MM.1S (cell line): Measurements from ENCODE around the gene C16orf89.

ENCODE experiments used
- DNase-seq: peaks from one replicate; pipeline ENCODE4 v3.0.0-alpha.2; 2015
- H2AFZ ChIP-seq: fragments of 300-600 bp; sonication (generic); 2 replicates; pipeline ENCODE4 v1.6.0; 2016; ENCODE audit warnings: antibody characterized with exemption, low read length
- H3F3A ChIP-seq: fragments of 300-600 bp; sonication (generic); 2 replicates; pipeline ENCODE4 v1.6.1; 2016; ENCODE audit warnings: mild to moderate bottlenecking, antibody characterized with exemption, low read length, moderate library complexity, mixed read lengths; ENCODE audit not compliant: insufficient read depth
- H3K27ac ChIP-seq: fragments of 300-600 bp; sonication (generic); 2 replicates; pipeline ENCODE4 v1.5.1; 2016; ENCODE audit warnings: mild to moderate bottlenecking, low read length
- H3K27me3 ChIP-seq: fragments of 300-600 bp; sonication (generic); replicated peaks from 2 replicates; pipeline ENCODE4 v1.6.0; 2016; ENCODE audit warnings: low read length; ENCODE audit not compliant: insufficient read depth
- H3K36me3 ChIP-seq: fragments of 300-600 bp; sonication (generic); replicated peaks from 2 replicates; pipeline ENCODE4 v1.6.1; 2016; ENCODE audit warnings: mild to moderate bottlenecking, low read length, mixed read lengths; ENCODE audit not compliant: insufficient read depth
- H3K4me1 ChIP-seq: fragments of 300-600 bp; sonication (generic); 2 replicates; pipeline ENCODE4 v1.6.1; 2016; ENCODE audit warnings: low read length, mixed read lengths
- H3K4me2 ChIP-seq: fragments of 300-600 bp; sonication (generic); 2 replicates; pipeline ENCODE4 v1.6.0; 2016; ENCODE audit warnings: low read depth, low read length
- H3K4me3 ChIP-seq: fragments of 300-600 bp; sonication (generic); 2 replicates; pipeline ENCODE4 v1.5.1; 2016; ENCODE audit warnings: low read length, mixed read lengths
- H3K79me2 ChIP-seq: fragments of 300-600 bp; sonication (generic); 2 replicates; pipeline ENCODE4 v1.6.1; 2016; ENCODE audit warnings: mixed run types, low read length, mixed read lengths
- H3K9ac ChIP-seq: fragments of 300-600 bp; sonication (generic); 2 replicates; pipeline ENCODE4 v1.6.1; 2016; ENCODE audit warnings: low read length, mixed read lengths
- H3K9me2 ChIP-seq: fragments of 300-600 bp; sonication (generic); replicated peaks from 2 replicates; pipeline ENCODE4 v1.6.1; 2016; ENCODE audit warnings: mild to moderate bottlenecking, low read length, mixed read lengths; ENCODE audit not compliant: insufficient read depth
- H3K9me3 ChIP-seq: fragments of 300-600 bp; sonication (generic); replicated peaks from 2 replicates; pipeline ENCODE4 v1.6.1; 2016; ENCODE audit warnings: mild to moderate bottlenecking, low read length, mixed read lengths; ENCODE audit not compliant: insufficient read depth
- H4K20me1 ChIP-seq: fragments of 300-600 bp; sonication (generic); 2 replicates; pipeline ENCODE4 v1.6.1; 2016; ENCODE audit warnings: mild to moderate bottlenecking, low read length, moderate library complexity, mixed read lengths; ENCODE audit not compliant: insufficient read depth
- EZH2 ChIP-seq: fragments of 300-600 bp; sonication (generic); optimal IDR thresholded peaks from 2 replicates; pipeline ENCODE3; 2017; ENCODE audit warnings: low read depth, mild to moderate bottlenecking, antibody characterized with exemption, low read length, mixed read lengths
- EZH2phosphoT487 ChIP-seq: fragments of 300-600 bp; sonication (generic); IDR thresholded peaks from 2 replicates; pipeline ENCODE4 v1.6.1; 2018; ENCODE audit warnings: antibody characterized with exemption, low read length
- TF ChIP-seq, protein P1 (sequence below): fragments of 300-600 bp; sonication (generic); IDR thresholded peaks from 2 replicates; pipeline ENCODE4 v1.5.1; 2016; ENCODE audit warnings: antibody characterized with exemption, low read length, mixed read lengths

Gene C16orf89

DNA sequence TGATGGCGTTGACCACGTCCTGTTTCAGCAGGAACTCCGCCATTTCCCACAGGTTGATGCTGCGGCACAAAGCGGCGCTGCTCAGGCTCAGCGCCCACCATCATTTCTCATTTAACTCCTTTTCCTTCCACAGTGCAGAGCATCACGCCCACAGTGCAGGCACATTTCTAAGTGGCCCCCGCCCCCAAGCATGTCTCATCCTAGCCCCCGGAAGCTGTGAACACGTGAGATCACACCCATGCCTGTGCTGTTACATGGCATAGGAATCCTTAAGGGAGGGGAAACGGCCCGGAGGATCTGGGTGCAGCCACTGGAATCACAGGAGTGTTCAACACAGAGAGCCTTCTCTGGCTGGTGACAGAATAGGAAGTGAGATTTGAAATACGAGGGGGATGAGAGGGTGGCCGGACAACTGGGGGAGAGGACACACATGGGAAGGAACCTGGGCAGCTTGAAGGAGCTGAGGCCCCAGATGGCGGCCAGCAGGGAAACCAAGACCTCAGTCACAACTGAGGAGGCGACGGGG, 36.7 kb downstream of the C16orf89 start:
- Histone ChIP-seq H3K4me3 (no peak overlapping the region), H2AFZ (no peak overlapping the region), H3K27me3 (no peaks in the 10 kb centered on the region), H3K79me2 (no peaks in the 10 kb centered on the region), H3K4me2 (no peak overlapping the region), H3K4me1 (no peaks in the 10 kb centered on the region), H4K20me1 (no peaks in the 10 kb centered on the region), H3K9me2 (no peaks in the 10 kb centered on the region), H3K9ac (no peak overlapping the region), H3F3A (no peaks in the 10 kb centered on the region), H3K27ac (no peak overlapping the region), H3K9me3 (no peaks in the 10 kb centered on the region), H3K36me3 (no peaks in the 10 kb centered on the region)
- no peak for DNase-seq
- TF ChIP-seq EZH2, result no peak
- no peak for TF ChIP-seq EZH2phosphoT487
- TF ChIP-seq, protein P1, sequence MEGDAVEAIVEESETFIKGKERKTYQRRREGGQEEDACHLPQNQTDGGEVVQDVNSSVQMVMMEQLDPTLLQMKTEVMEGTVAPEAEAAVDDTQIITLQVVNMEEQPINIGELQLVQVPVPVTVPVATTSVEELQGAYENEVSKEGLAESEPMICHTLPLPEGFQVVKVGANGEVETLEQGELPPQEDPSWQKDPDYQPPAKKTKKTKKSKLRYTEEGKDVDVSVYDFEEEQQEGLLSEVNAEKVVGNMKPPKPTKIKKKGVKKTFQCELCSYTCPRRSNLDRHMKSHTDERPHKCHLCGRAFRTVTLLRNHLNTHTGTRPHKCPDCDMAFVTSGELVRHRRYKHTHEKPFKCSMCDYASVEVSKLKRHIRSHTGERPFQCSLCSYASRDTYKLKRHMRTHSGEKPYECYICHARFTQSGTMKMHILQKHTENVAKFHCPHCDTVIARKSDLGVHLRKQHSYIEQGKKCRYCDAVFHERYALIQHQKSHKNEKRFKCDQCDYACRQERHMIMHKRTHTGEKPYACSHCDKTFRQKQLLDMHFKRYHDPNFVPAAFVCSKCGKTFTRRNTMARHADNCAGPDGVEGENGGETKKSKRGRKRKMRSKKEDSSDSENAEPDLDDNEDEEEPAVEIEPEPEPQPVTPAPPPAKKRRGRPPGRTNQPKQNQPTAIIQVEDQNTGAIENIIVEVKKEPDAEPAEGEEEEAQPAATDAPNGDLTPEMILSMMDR, result no peak

DNA sequence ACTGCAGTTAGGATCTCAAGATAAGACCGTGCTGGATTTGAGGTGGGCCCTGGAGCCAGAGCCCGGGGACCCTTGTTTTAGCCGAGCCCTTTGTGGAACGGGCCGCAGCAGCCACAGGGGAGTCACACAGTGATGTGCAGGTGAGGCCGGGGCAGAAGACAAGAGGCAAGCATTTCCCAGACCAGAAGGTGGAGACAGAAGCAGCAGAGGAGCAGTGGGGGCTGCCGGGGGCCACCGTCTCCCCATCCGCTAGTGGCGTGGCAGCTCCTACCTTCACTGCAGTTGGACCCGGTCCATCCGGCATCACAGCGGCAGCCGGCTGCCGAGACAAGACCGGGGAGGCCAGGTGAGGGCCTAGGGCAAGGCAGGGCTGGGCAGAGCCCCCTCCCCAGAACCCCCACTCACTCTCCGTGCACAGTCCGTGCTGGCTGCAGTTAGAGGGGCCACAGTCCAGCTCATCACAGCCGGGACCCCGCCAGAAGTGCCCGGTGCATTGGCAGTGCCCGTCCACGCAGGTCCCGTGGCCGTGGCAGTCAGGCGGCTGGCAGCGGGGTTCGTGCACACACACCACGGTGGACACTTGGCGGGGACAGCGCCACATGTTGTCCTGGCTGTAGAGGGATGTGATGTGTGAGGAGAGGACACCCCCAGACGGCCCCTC, 38.1 kb downstream of the C16orf89 start:
- H2AFZ ChIP-seq, result no peak overlapping the region
- H3K9ac ChIP-seq, result no peak overlapping the region
- no peaks in the 10 kb centered on the region for H4K20me1 ChIP-seq
- no peaks in the 10 kb centered on the region for H3K9me2 ChIP-seq
- no peaks in the 10 kb centered on the region for H3K79me2 ChIP-seq
- H3K9me3 ChIP-seq, result no peaks in the 10 kb centered on the region
- H3K4me1 ChIP-seq, result no peaks in the 10 kb centered on the region
- TF ChIP-seq EZH2, result no peak
- TF ChIP-seq, protein P1, result no peak
- TF ChIP-seq EZH2phosphoT487, result no peak
- DNase-seq, result no peak
- no peaks in the 10 kb centered on the region for H3K36me3 ChIP-seq
- no peak overlapping the region for H3K4me3 ChIP-seq
- H3K27ac ChIP-seq, result no peak overlapping the region
- no peak overlapping the region for H3K4me2 ChIP-seq
- H3F3A ChIP-seq, result no peaks in the 10 kb centered on the region
- peaks cover 11% of the 10 kb centered on the region for H3K27me3 ChIP-seq

DNA sequence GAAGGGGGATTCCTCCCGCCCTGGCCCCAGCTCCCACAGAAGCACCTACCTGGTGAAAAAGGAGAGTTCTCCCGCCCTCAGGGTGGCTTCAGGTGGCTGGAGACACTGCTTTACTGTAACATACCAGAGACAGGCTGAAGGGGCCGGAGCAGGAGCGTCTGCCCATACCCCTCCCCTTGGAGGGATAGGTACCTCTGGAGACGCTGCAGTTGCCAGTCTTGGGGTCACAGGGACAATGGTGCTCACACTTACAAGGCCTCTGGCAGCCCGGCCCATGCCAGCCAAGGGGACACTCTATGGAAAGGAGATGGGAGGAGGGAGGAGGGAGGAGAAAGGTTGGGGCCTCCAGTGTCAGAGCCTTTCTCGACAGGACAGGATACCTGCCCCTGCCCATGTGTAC, 38.7 kb downstream of the C16orf89 start:
- H3K36me3 ChIP-seq, result no peaks in the 10 kb centered on the region
- H3K9ac ChIP-seq, result no peak overlapping the region
- H4K20me1 ChIP-seq, result no peaks in the 10 kb centered on the region
- no peak for DNase-seq
- no peaks in the 10 kb centered on the region for H3K79me2 ChIP-seq
- H3F3A ChIP-seq, result no peaks in the 10 kb centered on the region
- H3K4me3 ChIP-seq, result no peak overlapping the region
- no peak overlapping the region for H3K4me2 ChIP-seq
- H3K9me2 ChIP-seq, result no peaks in the 10 kb centered on the region
- H2AFZ ChIP-seq, result no peak overlapping the region
- H3K27me3 ChIP-seq, result peaks cover 17% of the 10 kb centered on the region
- H3K27ac ChIP-seq, result no peak overlapping the region
- no peaks in the 10 kb centered on the region for H3K4me1 ChIP-seq
- no peaks in the 10 kb centered on the region for H3K9me3 ChIP-seq
- no peak for TF ChIP-seq EZH2
- no peak for TF ChIP-seq EZH2phosphoT487
- TF ChIP-seq, protein P1, result no peak
